GM18508 (cell line): ENCODE measurements around the gene GLIS1.
"Not testable (repeated sequence)": the region's sequence is repeated elsewhere in the genome, so short reads cannot be mapped to it uniquely, and the experiment has no call there.

Experiments
- ATAC-seq: cut with Tn5 transposase; IDR thresholded peaks from one replicate; pipeline ENCODE4 v1.9.1; 2021; ENCODE audit warnings: moderate number of reproducible peaks; ENCODE audit not compliant: insufficient read depth, unreplicated experiment

Gene GLIS1

GRCh38 chr1:53657891-53658396 is 81.0 kb downstream of the GLIS1 start:
- no peak for ATAC-seq

GRCh38 chr1:53657531-53657805 is 81.5 kb downstream of the GLIS1 start:
- ATAC-seq, result no peak

- no peak for ATAC-seq
Observed at GRCh38 chr1:53656747-53657530, 82.0 kb downstream of the GLIS1 start.

GRCh38 chr1:53655931-53656746 is 82.8 kb downstream of the GLIS1 start:
- ATAC-seq, result no peak

- no peak for ATAC-seq
Observed at GRCh38 chr1:53654216-53655210, 84.5 kb downstream of the GLIS1 start.

GRCh38 chr1:53653631-53654030 is 85.3 kb downstream of the GLIS1 start:
- no peak for ATAC-seq

GRCh38 chr1:53653200-53653575 is 85.8 kb downstream of the GLIS1 start:
- no peak for ATAC-seq

GRCh38 chr1:53652441-53653199 is 86.3 kb downstream of the GLIS1 start:
- ATAC-seq, result no peak

- ATAC-seq, result no peak
Observed at GRCh38 chr1:53651356-53651755, 87.6 kb downstream of the GLIS1 start.

GRCh38 chr1:53648516-53648915 is 90.4 kb downstream of the GLIS1 start:
- no peak for ATAC-seq

- not testable (repeated sequence) for ATAC-seq
Observed at GRCh38 chr1:53647915-53648314, 91.0 kb downstream of the GLIS1 start.

- ATAC-seq, result no peak
Observed at GRCh38 chr1:53646732-53647131, 92.2 kb downstream of the GLIS1 start.

GRCh38 chr1:53645690-53646078 is 93.3 kb downstream of the GLIS1 start:
- ATAC-seq, result no peak

GRCh38 chr1:53644909-53645689 is 93.9 kb downstream of the GLIS1 start:
- no peak for ATAC-seq

GRCh38 chr1:53644496-53644895 is 94.5 kb downstream of the GLIS1 start:
- ATAC-seq, result no peak

- no peak for ATAC-seq
Observed at GRCh38 chr1:53643881-53644390, 95.0 kb downstream of the GLIS1 start.

GRCh38 chr1:53643041-53643880 is 95.7 kb downstream of the GLIS1 start:
- no peak for ATAC-seq

GRCh38 chr1:53642607-53643006 is 96.4 kb downstream of the GLIS1 start:
- ATAC-seq, result no peak
